SK-N-MC (cell line): ENCODE results near the gene SEMA4D.

Source experiments
- EZH2 ChIP-seq: fragments of 200-600 bp; sonication (generic); IDR thresholded peaks from one replicate; pipeline ENCODE4 v1.6.1; 2017; ENCODE audit warnings: antibody characterized with exemption
- POLR2AphosphoS5 ChIP-seq: IDR thresholded peaks from 2 replicates; pipeline ENCODE4 v1.6.1; 2012; ENCODE audit warnings: mild to moderate bottlenecking, low read depth, low read length, borderline replicate concordance

- no peak for TF ChIP-seq POLR2AphosphoS5
- TF ChIP-seq EZH2 = no peak
Observed at GRCh38 chr9:89329917-89330316, 168.0 kb downstream of the SEMA4D start.
